NCI-H345 treated with DMSO at 0.1 percent for 48 hours (cell line): ENCODE data around the gene C14orf132.
"Not testable (repeated sequence)": the region's sequence is repeated elsewhere in the genome, so short reads cannot be mapped to it uniquely, and the experiment has no call there.

Source experiments
- DNase-seq: peaks from one replicate; lab custom pipeline; 2025; ENCODE audit not compliant: unreplicated experiment; lab: John Stamatoyannopoulos, UW

C14orf132 gene

DNA sequence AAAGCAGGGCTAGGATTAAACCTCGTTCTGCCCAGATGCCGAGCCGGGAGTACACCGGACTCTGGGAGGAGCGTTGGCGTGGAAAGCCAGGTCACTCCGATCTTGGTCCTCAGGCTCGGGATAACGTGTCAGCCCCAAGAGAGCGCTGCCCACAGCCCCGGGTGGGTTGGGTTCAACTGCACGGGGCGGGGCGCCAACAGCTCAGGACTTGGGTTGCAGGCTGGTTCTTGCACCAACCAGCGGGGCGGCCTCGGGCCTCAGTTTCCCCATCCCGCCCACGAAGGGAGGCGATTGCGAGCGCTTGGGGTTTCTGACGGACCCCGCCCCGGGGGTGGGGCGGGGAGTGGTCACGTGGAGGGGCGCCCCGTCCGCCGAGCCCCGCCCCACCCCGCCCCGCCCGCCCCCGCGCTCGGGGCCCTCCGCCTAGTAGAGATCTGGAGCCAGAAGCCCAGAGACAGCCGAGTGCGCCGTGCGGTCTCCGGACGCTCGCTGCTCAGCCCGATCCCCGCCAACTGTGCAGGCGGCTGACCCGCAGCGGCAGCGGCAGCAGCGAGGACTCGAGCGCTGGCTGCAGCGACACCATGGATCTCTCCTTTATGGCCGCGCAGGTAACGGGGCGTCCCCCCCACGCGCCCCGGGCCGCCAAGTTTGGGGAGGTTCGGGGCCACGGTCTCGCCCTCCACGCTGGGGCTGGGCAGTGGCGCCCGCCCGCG, at the start of gene C14orf132:
C14orf132 (plus strand) TSS at position 443 of the 713 bp plus-strand sequence; CDS start at position 582, 139 bp downstream.
- peak; percentile 24 for DNase-seq

DNA sequence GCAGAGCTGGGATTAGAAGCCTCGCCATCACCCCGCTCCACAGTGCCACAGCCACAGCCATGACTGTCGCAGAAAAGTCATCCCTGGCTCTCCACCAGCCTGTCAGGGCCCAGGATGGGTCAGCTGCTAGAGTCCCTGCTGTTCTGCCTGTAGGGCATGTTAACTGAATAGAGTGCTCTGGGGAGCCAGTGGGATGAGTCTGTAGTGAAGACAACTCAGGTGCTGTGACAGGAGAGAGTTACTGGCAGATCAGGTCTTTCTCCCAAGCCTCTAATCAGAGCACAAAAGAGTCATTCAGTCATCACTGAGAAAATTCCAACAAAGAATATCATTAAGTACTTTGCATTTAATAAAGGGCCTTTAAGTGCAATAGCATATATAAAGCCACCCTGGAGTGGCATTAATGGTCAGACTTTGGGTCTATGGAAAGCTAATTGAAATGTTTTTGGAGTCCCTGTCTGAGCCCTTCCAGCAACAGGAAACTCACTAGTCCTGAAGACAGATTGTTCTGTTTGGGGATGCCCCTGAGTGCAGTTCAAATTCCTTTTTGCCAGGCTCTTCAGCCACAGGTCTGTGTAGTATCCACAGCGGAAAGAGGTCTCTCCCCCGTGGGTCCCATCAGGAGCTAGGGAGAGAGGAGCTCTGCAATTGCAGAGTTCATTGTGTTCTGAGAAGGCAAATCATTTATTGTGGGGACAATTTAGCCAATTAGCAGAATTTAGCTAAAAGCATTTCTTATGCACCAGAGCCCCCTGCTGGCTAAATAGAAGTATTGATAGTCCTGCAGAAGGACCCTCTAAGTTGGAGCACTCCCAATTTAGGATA, 45.2 kb upstream of the C14orf132 start:
- peak; percentile 63 for DNase-seq

DNA sequence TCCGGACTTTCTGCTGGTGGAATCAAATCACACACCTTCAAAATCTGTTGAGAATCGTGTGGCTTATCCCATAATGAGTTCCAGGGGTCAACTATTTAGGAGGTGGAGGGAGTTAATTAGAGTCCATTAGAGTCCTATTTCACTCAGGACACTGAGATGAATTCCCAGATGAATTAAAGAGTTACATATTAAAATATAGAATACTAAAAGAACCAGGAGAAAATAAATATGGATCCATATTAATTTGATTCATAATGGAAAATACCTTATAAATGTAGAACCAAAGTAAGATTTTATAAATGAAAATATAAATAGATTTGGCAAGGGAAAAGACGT, 44.6 kb upstream of the C14orf132 start:
- no peak for DNase-seq

DNA sequence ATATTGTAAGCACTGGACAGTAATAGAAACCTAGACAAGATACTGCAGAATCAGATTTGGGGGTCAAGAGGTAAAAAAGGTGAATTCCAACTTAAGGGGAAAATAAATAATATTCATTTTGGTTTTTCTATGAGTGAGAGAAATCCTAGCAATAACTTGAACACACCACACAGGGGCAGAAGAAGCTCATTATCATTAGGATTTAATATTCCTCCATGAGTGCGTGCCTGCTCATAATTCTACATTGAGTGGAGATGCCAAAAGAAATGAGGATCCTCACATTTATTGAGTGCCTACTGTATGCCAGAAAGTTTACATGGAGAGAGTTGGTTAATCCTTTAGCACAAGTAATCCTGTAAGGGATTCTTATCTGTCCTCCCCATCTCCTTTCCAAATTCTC, 40.5 kb upstream of the C14orf132 start:
- peak; percentile 8 for DNase-seq

DNA sequence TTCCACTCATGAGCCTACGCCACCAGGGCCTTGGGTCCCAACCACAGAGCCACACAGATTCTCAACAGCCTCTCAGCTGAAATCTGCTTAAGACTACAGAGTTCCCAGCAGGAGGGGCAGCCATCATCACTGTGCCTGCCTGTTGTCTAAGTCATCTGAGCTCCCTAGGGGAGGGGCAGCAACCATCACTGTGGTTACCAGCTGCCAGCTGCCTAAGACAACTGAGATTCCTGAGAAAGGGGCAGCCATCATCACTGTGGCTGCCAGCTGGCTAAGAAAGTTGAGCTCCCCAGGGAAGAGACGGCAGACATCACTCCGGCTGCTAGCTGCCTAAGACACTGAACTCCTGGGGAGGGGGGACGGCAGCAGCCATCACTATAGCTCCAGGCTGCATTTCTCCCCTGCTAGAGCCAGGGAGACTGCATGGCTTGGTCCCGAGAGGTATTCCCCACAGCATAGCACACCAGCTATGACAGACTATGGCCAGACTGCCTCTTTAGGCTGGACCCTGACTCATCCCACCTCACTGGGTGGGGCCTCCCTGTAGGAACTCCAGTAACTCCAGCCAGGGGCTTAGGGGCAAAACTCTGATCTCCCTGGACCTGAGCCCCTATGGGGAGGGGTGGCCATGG, 37.2 kb upstream of the C14orf132 start:
- DNase-seq: peak; percentile 31

DNA sequence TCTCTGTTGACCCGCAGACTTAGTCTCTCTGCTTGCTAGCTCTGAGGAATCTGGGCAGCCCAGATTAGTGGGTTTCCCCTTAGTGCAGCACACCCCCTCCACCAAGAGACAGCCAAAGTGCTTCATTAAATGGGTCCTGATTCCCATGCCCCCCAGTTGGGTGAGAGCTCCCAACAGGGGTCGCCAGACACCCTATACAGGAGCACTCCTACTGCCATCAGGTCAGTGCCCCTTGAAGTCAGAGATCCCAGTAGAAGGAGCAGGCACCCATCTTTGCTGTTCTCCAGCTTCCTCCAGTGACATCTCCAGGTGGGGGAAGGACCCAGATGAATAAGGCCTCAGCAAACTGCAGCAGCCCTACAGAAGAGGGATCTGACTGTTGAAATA, 36.7 kb upstream of the C14orf132 start:
- DNase-seq: no peak

DNA sequence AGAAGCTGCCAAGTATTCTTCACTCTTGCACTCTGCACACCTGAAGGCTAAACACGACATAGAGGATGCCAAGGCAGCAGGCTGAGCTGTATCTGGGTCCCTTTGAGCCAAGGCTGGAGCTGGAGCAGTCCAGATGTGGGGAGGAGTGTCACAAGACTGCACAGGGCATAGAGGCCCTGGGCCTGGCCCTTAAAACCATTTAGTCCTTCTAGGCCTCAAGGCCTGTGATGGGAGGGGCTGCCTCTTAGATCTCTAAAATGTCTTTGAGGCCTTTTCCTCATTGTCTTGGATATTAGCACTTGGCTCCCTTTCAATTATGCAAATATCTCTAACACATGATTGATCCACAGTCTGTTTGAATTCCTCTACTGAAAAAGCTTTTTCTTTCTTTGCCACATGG, 28.0 kb upstream of the C14orf132 start:
- no peak for DNase-seq

DNA sequence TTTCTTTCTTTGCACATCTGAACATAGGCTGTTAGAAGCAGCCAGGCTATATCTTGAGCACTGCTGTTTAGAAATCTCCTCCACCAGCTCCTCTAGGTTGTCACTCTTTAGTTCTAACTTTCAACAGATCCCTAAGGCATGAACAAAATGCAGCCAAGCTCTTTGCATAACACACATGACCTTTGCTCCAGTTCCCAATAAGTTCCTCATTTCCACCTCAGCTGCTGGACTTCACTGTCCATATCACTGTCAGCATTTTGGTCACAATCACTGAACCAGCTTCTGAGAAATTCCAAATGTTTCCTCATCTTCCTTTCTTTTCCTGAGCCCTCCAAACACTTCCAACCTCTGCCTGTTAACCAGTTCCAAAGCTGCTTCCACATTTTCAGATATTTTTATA, 27.6 kb upstream of the C14orf132 start:
- DNase-seq: no peak

DNA sequence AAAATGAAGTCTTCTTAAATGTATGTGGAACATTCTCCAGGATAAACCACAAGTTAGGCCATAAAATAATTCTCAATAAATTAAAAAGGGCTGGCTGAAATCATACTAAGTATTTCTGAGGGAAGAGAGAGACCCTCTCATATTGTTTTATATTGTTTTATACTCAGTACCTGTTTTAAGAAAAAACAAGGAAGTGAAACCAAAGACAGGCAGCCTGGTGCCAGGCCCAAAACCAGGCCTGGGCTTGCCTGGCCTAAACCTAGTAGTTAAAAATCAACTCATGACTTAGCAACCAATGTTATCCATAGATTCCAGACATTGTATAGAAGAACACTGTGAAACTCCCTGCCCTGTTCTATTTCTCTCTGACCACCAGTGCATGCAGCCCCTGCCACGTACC, 26.4 kb upstream of the C14orf132 start:
- not testable (repeated sequence) for DNase-seq

DNA sequence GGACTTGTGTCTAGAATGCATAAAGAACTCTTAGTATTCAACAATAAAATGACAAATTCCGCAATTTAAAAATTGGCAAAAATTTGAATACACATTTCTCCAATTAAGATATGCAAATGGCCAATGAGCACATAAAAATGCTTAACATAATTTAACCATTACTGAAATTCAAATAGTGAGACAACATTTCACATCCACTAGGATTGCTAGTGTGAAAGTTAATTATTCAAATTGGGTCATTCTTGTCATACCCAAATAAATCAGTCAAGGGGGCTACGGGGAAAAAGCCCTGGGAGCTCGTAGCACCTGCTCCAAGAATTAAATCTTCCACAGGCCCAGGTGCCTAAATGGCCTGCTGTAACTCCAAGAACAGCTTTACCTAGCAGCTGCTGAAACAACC, 25.0 kb upstream of the C14orf132 start:
- DNase-seq: no peak

DNA sequence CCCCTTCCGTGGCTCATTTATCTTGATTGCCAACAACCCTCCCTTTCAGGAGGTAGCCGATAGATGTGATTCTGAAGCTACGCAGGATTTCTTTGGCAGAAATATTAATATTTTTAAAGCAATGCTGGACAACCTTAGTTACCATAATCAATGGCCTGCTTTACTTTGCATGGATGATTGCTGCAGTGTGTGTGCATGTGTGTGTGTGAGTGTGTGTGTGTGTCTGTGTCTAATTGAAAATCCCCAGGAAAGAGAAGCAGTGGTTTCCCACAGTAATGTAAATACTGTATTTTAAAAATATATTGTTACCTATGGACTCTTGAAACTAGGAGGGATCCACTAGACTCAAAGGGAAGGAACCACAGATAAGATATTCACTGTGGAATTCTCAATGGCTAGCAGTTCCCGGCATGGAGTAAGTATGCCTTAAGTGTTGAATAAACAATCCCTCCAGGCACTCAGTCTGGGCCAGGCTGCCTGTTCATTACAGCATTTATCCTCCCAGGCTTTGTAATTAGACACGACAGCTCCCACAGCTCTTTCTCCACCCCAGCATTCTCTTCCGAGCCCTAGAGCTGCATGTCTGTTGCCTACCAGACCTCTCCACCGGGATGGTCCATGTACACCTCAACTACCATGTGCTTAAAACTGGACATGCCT, 22.5 kb upstream of the C14orf132 start:
- DNase-seq: peak; percentile 93

DNA sequence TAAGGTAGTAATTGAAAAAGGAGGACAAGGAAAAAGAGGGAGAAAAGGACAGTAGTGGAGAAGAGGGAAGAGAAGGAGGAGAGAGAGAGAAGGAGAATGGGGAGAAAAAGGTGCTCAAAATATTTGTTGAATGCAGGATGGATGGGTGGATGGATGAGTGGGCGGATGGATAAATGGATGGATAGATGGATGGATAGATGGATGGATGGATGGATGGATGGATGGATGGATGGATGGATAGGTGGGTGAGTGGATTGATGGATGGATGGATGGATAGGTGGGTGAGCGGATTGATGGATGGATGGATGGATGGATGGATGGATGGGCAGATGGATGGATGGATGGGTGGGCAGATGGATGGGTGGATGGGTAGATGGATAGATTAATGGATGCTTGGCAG, 21.3 kb upstream of the C14orf132 start:
- no peak for DNase-seq

DNA sequence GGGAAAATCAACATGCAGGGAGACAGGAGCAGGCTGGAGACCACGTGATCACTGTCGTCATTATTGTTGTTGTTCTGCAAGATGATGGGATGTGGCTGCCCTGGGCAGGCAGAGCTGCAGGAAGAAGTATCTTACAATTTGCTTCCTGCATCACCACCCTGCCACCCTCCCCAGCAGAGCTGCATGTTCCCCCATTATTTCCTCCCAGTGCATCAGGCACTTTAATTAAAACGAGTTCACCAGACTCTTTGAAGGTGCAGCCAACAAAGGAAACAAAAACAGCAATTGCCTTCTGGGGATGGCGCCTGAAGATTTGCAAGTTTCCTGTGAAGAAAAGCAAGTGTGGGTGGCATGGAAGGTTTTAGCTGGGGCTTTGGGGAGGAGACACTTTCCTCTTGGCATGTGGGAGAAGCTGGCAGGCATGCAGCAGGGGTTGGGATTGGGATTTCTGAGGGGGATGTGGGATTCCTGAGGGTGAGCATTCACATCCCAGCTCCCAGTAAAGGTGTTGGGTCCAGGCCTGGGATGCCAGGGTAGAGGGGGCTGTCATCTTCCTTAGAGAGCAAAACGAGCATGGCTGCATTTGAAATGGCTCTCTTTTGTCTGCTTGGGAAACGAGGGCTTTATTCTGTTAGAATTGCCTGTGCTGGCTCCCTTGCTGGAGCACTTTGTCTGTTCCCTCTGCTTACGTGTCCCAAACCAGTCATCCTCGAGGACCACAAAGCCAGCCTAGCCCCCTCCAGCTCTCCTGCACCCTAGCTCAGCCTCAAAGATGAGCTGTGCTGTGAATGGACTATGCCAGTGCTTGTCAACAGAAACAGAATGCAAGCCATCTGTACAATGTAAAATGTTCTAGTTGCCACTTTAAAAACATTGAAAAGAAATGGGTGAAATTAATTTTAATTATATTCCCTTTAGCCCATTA, 11.5 kb upstream of the C14orf132 start:
- no peak for DNase-seq

DNA sequence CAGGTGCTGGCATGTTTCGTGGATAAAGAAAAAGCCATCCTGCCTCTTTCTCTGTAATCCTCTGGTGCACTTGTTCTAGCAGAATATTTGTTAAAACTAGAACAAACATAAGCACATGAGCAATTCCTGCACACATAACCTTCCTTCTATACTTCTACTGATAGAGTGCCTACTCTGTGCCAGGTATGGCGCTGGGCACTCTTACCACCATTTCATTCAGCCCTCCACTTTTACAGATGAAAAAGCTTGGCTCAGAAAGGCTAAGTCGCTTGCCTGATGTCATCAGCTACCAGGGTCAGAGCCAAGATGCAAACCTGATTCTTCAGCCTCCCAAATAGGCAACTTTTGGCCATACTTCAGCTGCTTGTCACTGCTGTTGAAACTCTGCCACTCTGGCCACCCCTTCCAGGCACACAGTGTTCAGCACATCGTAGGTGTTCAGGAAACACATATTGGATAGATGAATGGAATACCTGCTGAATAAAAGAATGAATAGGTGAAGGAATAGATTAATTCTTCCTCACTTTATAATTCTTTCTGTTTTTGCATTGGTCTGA, 10.0 kb upstream of the C14orf132 start:
- DNase-seq: no peak

DNA sequence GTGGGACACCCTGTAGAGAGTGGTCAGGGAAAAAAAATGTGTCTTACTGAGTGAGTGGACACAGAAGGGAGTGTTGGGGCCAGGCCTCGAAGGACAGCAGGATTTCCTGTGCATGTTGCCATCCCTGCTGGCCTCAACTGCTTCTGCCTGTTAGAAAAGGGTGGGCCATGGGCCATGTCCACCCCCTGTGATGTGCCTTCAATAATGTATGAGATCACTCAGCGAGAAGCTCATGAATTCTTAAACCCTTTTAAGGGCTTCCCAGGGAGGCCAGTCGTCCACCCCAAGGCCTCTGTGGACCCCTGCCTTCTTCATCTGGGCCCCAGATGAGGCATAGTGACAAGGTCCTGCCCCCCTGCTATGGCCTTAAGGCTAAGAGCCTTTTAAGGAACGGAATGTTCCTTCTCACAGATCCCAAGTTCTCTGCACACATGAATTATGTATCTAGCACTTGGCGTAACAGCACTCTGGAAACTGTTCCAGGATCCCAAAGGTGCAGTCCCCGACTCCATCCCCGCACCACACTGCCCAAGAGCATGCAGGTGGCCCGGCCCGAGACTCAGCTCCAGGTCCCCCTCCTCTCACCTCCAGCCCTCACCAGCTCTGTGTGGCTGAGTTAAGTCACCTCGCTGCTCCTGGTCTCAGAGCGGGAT, 8.9 kb upstream of the C14orf132 start:
- DNase-seq: no peak

DNA sequence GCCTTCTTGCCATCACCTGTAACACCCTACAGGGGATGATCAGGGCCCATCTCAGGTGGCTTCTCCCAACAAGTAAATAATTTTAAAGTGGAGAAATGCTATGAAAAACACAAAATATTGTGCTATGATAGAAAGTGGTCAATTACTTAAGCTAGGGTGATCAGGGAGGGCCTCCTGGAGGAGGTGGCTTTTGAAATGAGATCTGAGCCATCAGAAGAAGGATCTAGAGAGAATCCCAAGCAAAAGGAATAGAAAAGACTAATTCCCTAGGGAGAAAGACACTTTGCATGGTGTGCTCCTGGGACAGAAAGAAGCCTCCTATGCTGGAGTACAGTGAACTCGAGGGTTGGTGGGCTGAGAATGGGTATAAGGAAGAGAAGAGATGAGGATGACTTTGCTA, 7.5 kb upstream of the C14orf132 start:
- no peak for DNase-seq

DNA sequence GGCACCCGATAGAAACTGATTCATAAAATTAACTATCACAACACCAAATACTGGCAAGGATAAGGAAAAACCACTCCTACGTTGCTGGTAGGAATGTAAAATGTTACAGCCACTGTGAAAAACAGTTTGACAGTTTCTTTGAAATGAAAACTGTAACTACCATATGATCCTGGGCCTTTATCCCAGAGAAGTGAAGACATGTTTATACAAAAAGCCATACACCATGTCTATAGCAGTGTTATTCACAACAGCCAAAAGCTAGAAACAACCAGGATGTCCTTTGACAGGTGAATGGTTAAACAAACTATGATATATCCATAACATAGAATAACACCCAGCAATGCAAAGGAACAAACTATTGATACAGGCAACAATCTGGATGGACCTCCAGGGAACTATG, 3.7 kb upstream of the C14orf132 start:
- no peak for DNase-seq

DNA sequence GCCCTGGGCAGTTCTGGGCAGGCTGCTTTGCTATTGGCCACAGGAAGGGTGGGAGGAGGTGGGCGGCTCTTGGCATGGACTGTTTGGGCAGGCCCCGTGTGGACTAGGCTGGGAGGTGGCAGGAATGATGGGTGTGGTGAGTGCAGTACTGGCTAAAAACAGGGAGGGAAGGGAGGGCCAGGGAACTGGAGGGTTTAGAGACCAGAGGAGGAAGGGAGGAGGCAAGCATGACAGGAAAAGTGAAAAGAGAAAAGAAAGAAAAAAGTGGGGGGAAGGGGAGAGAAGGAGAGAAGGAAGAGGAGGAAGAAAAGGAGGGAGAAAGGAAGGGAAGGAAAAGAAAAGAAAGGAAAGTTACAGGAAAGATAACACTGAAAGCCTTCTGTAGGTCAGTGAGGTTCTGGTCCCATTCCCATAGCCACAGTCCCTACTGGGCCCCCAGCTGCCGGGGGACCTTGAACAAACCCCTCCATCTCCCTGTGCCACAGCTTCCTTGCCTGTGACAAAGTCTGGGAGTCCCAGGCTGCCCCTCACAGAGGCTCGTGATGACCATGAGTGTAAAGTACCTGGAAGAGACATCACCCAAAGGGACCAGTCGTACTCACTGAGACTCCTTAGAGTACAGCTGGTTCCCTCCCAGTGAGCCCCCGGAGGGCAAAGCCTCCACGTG, 1.1 kb upstream of the C14orf132 start:
- DNase-seq: no peak

DNA sequence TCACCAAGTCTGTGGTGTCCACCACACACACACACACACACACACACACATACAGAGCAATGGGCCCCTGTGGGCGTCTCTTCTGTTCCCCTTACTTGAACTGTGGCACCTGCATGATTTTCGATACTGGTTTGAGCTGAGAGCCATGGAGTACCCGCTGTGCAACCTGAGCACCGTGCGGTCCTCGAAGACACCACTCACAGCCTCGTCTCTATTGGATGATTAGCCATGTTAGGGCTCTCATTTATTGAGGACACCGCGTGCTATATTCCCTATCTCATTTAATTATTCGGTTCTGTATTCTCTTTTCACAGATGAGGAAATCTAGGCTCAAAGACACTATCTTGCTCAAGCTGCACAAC, 623 bp upstream of the C14orf132 start:
- DNase-seq: no peak
